ENCODE results near the gene GPR18.

DNA sequence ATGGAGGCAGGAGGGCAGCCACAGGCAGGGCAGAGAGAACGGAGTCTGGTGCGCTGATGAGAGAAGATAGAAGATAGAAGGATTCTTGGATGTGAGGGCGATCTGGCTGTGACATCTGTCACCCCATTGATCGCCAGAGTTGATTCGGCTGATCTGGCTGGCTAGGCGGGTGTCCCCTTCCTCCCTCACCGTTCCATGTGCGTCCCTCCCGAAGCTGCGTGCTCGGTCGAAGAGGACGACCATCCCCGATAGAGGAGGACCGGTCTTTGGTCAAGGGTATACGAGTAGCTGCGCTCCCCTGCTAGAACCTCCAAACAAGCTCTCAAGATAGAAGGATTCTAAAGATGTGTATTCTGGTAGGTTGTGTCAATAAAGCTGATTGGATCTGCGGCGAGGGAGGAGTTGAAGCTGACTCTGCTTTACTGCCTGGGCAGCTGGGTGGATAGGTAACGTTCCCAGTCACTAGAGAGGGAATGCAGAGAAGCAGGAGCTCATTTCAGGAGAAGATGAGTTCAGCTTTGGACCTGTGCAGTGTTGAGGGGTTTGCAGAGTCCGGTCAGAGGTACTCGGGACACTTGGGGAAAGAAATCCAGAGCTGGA, 52.5 kb downstream of the GPR18 start:
- TF ChIP-seq, protein P1, sequence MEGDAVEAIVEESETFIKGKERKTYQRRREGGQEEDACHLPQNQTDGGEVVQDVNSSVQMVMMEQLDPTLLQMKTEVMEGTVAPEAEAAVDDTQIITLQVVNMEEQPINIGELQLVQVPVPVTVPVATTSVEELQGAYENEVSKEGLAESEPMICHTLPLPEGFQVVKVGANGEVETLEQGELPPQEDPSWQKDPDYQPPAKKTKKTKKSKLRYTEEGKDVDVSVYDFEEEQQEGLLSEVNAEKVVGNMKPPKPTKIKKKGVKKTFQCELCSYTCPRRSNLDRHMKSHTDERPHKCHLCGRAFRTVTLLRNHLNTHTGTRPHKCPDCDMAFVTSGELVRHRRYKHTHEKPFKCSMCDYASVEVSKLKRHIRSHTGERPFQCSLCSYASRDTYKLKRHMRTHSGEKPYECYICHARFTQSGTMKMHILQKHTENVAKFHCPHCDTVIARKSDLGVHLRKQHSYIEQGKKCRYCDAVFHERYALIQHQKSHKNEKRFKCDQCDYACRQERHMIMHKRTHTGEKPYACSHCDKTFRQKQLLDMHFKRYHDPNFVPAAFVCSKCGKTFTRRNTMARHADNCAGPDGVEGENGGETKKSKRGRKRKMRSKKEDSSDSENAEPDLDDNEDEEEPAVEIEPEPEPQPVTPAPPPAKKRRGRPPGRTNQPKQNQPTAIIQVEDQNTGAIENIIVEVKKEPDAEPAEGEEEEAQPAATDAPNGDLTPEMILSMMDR (conservative IDR thresholded peaks at IDR 0.05 in 1 of 2, IDR thresholded peaks at IDR 0.05 in 1 of 2; ENCODE audit: low read depth in 1 of 2, low read length in 2 of 2) = no peak
- TF ChIP-seq EZH2 (IDR thresholded peaks at IDR 0.05; ENCODE audit: low read length, missing control alignments) = no peak

All from fibroblast of lung (primary cell).